ENCODE measurements around the gene MIF.
"Not testable (repeated sequence)": the region's sequence is repeated elsewhere in the genome, so short reads cannot be mapped to it uniquely, and the experiment has no call there.

The MIF gene

GRCh38 chr22:23901600-23901999, 7.4 kb downstream of the MIF start:
- no peak for DNase-seq (ENCODE audit: low read depth in 2 of 2)

- DNase-seq (ENCODE audit: low read depth in 2 of 2) = no peak
These were observed 9.3 kb downstream of the MIF start for GRCh38 chr22:23903328-23903971.

- DNase-seq (ENCODE audit: low read depth in 2 of 2) = no peak
These were observed 10.5 kb downstream of the MIF start for GRCh38 chr22:23904573-23905254.

GRCh38 chr22:23906641-23907040, 12.5 kb downstream of the MIF start:
- no peak for DNase-seq (ENCODE audit: low read depth in 2 of 2)

GRCh38 chr22:23907423-23907822, 13.2 kb downstream of the MIF start:
- not testable (repeated sequence) for DNase-seq (ENCODE audit: low read depth in 2 of 2)

- no peak for DNase-seq (ENCODE audit: low read depth in 2 of 2)
These were observed 14.5 kb downstream of the MIF start for GRCh38 chr22:23908587-23909205.

GRCh38 chr22:23909296-23909898, 15.2 kb downstream of the MIF start:
- no peak for DNase-seq (ENCODE audit: low read depth in 2 of 2)

GRCh38 chr22:23910496-23911190, 16.5 kb downstream of the MIF start:
- DNase-seq (ENCODE audit: low read depth in 2 of 2) = no peak

- DNase-seq (ENCODE audit: low read depth in 2 of 2) = no peak
These were observed 17.3 kb downstream of the MIF start for GRCh38 chr22:23911318-23911980.

GRCh38 chr22:23912293-23912903, 18.2 kb downstream of the MIF start:
- no peak for DNase-seq (ENCODE audit: low read depth in 2 of 2)

- DNase-seq (ENCODE audit: low read depth in 2 of 2) = no peak
These were observed 19.1 kb downstream of the MIF start for GRCh38 chr22:23913306-23913660.

- DNase-seq (ENCODE audit: low read depth in 2 of 2) = peak; percentile 98 to 100
These were observed 19.6 kb downstream of the MIF start for GRCh38 chr22:23913661-23914353.

GRCh38 chr22:23915290-23915689, 21.1 kb downstream of the MIF start:
- DNase-seq (ENCODE audit: low read depth in 2 of 2) = no peak

GRCh38 chr22:23920267-23920611, 26.1 kb downstream of the MIF start:
- DNase-seq (ENCODE audit: low read depth in 2 of 2) = not testable (repeated sequence)

GRCh38 chr22:23921586-23922201, 27.5 kb downstream of the MIF start:
- DNase-seq (ENCODE audit: low read depth in 2 of 2) = not testable (repeated sequence)

- no peak for DNase-seq (ENCODE audit: low read depth in 2 of 2)
These were observed 28.7 kb downstream of the MIF start for GRCh38 chr22:23922921-23923320.

- DNase-seq (ENCODE audit: low read depth in 2 of 2) = no peak
These were observed 30.9 kb downstream of the MIF start for GRCh38 chr22:23925020-23925606.

GRCh38 chr22:23926561-23926960, 32.4 kb downstream of the MIF start:
- DNase-seq (ENCODE audit: low read depth in 2 of 2) = no peak

- no peak for DNase-seq (ENCODE audit: low read depth in 2 of 2)
These were observed 44.3 kb downstream of the MIF start for GRCh38 chr22:23938328-23939016.

Measured in stimulated activated CD4-positive, alpha-beta T cell treated with anti-CD3 and anti-CD28 coated beads, Interleukin-1b, Interleukin-23, amount 100 ng/mL, for 4 hours (primary cell).